Measurements from ENCODE around the gene BRSK1.

BRSK1 gene

GRCh38 chr19:55283548-55284377, at the start of gene BRSK1:
Gene BRSK1 (plus strand): TSS chr19:55283997. CDS start chr19:55284443, 446 bp downstream.
- no peaks in the 10 kb centered on the region for H3K27me3 Mint-ChIP-seq
- peak within 1 kb of the TSS; percentile 74 for H3K4me3 Mint-ChIP-seq
- H3K36me3 Mint-ChIP-seq = no peaks in the 10 kb centered on the region
- H3K4me1 Mint-ChIP-seq (ENCODE audit: low read depth) = peaks cover 25% of the 10 kb centered on the region
- H3K9me3 Mint-ChIP-seq (ENCODE audit: low read depth) = no peaks in the 10 kb centered on the region
- no peak within 1 kb of the TSS for H3K27ac Mint-ChIP-seq

- no peaks in the 10 kb centered on the region for H3K27me3 Mint-ChIP-seq
- H3K27ac Mint-ChIP-seq = no peak overlapping the region
- H3K36me3 Mint-ChIP-seq = peaks cover 4% of the 10 kb centered on the region
- no peaks in the 10 kb centered on the region for H3K9me3 Mint-ChIP-seq (ENCODE audit: low read depth)
- H3K4me1 Mint-ChIP-seq (ENCODE audit: low read depth) = peaks cover 4% of the 10 kb centered on the region
- no peak overlapping the region for H3K4me3 Mint-ChIP-seq
Measured at GRCh38 chr19:55238030-55238429, 45.8 kb upstream of the BRSK1 start.

GRCh38 chr19:55239004-55239403, 44.8 kb upstream of the BRSK1 start:
- Mint-ChIP-seq H3K4me3 (no peak overlapping the region), H3K27ac (no peak overlapping the region), H3K27me3 (no peaks in the 10 kb centered on the region), H3K36me3 (peaks cover 2% of the 10 kb centered on the region), H3K4me1 (ENCODE audit: low read depth) (peaks cover 4% of the 10 kb centered on the region), H3K9me3 (ENCODE audit: low read depth) (no peaks in the 10 kb centered on the region)

- Mint-ChIP-seq H3K4me1 (ENCODE audit: low read depth) (peaks cover 3% of the 10 kb centered on the region), H3K9me3 (ENCODE audit: low read depth) (no peaks in the 10 kb centered on the region), H3K27me3 (no peaks in the 10 kb centered on the region), H3K36me3 (peaks cover 2% of the 10 kb centered on the region), H3K27ac (no peak overlapping the region), H3K4me3 (no peak overlapping the region)
Measured at GRCh38 chr19:55240713-55241020, 43.1 kb upstream of the BRSK1 start.

- no peak overlapping the region for H3K27ac Mint-ChIP-seq
- H3K4me3 Mint-ChIP-seq = no peak overlapping the region
- peaks cover 3% of the 10 kb centered on the region for H3K4me1 Mint-ChIP-seq (ENCODE audit: low read depth)
- H3K36me3 Mint-ChIP-seq = peaks cover 2% of the 10 kb centered on the region
- no peaks in the 10 kb centered on the region for H3K9me3 Mint-ChIP-seq (ENCODE audit: low read depth)
- H3K27me3 Mint-ChIP-seq = no peaks in the 10 kb centered on the region
Measured at GRCh38 chr19:55241143-55241934, 42.5 kb upstream of the BRSK1 start.

- Mint-ChIP-seq H3K4me1 (ENCODE audit: low read depth) (peaks cover 3% of the 10 kb centered on the region), H3K27ac (no peak overlapping the region), H3K27me3 (no peaks in the 10 kb centered on the region), H3K9me3 (ENCODE audit: low read depth) (no peaks in the 10 kb centered on the region), H3K36me3 (peaks cover 2% of the 10 kb centered on the region), H3K4me3 (no peak overlapping the region)
Measured at GRCh38 chr19:55241935-55242464, 41.8 kb upstream of the BRSK1 start.

GRCh38 chr19:55242517-55242916, 41.3 kb upstream of the BRSK1 start:
- no peak overlapping the region for H3K27ac Mint-ChIP-seq
- H3K9me3 Mint-ChIP-seq (ENCODE audit: low read depth) = no peaks in the 10 kb centered on the region
- H3K4me1 Mint-ChIP-seq (ENCODE audit: low read depth) = peaks cover 5% of the 10 kb centered on the region
- H3K36me3 Mint-ChIP-seq = peaks cover 2% of the 10 kb centered on the region
- no peaks in the 10 kb centered on the region for H3K27me3 Mint-ChIP-seq
- no peak overlapping the region for H3K4me3 Mint-ChIP-seq

- H3K9me3 Mint-ChIP-seq (ENCODE audit: low read depth) = no peaks in the 10 kb centered on the region
- H3K4me1 Mint-ChIP-seq (ENCODE audit: low read depth) = peaks cover 18% of the 10 kb centered on the region
- H3K36me3 Mint-ChIP-seq = peaks cover 2% of the 10 kb centered on the region
- H3K4me3 Mint-ChIP-seq = no peak overlapping the region
- no peaks in the 10 kb centered on the region for H3K27me3 Mint-ChIP-seq
- no peak overlapping the region for H3K27ac Mint-ChIP-seq
Measured at GRCh38 chr19:55244004-55244680, 39.7 kb upstream of the BRSK1 start.

GRCh38 chr19:55245236-55245904, 38.4 kb upstream of the BRSK1 start:
- Mint-ChIP-seq H3K36me3 (peaks cover 2% of the 10 kb centered on the region), H3K9me3 (ENCODE audit: low read depth) (no peaks in the 10 kb centered on the region), H3K4me3 (no peak overlapping the region), H3K4me1 (ENCODE audit: low read depth) (peaks cover 20% of the 10 kb centered on the region), H3K27me3 (no peaks in the 10 kb centered on the region), H3K27ac (no peak overlapping the region)

- Mint-ChIP-seq H3K4me1 (ENCODE audit: low read depth) (peaks cover 33% of the 10 kb centered on the region), H3K4me3 (no peak overlapping the region), H3K36me3 (peaks cover 4% of the 10 kb centered on the region), H3K27ac (no peak overlapping the region), H3K27me3 (no peaks in the 10 kb centered on the region), H3K9me3 (ENCODE audit: low read depth) (no peaks in the 10 kb centered on the region)
Measured at GRCh38 chr19:55246462-55247451, 37.0 kb upstream of the BRSK1 start.

- H3K27me3 Mint-ChIP-seq = no peaks in the 10 kb centered on the region
- H3K27ac Mint-ChIP-seq = no peak overlapping the region
- no peak overlapping the region for H3K4me3 Mint-ChIP-seq
- H3K36me3 Mint-ChIP-seq = peaks cover 5% of the 10 kb centered on the region
- peaks cover 40% of the 10 kb centered on the region for H3K4me1 Mint-ChIP-seq (ENCODE audit: low read depth)
- no peaks in the 10 kb centered on the region for H3K9me3 Mint-ChIP-seq (ENCODE audit: low read depth)
Measured at GRCh38 chr19:55247621-55248099, 36.1 kb upstream of the BRSK1 start.

- Mint-ChIP-seq H3K4me3 (peak overlapping the region; percentile 41), H3K27me3 (no peaks in the 10 kb centered on the region), H3K27ac (peak overlapping the region; percentile 47), H3K9me3 (ENCODE audit: low read depth) (no peaks in the 10 kb centered on the region), H3K36me3 (peaks cover 4% of the 10 kb centered on the region), H3K4me1 (ENCODE audit: low read depth) (peaks cover 43% of the 10 kb centered on the region)
Measured at GRCh38 chr19:55248166-55248675, 35.6 kb upstream of the BRSK1 start.

GRCh38 chr19:55248704-55249103, 35.1 kb upstream of the BRSK1 start:
- no peaks in the 10 kb centered on the region for H3K27me3 Mint-ChIP-seq
- H3K4me1 Mint-ChIP-seq (ENCODE audit: low read depth) = peaks cover 47% of the 10 kb centered on the region
- H3K36me3 Mint-ChIP-seq = peaks cover 4% of the 10 kb centered on the region
- peak overlapping the region; percentile 41 for H3K4me3 Mint-ChIP-seq
- no peaks in the 10 kb centered on the region for H3K9me3 Mint-ChIP-seq (ENCODE audit: low read depth)
- peak overlapping the region; percentile 47 for H3K27ac Mint-ChIP-seq

Data from activated naive CD8-positive, alpha-beta T cell (primary cell).